Cerebellar cortex (tissue), 1 donor: Measurements from ENCODE around the gene EML4.
"Not testable (repeated sequence)": the region's sequence is repeated elsewhere in the genome, so short reads cannot be mapped to it uniquely, and the experiment has no call there.

Experiments
- DNase-seq: peaks from one replicate; pipeline ENCODE4 v3.0.0-alpha.2; 2015; ENCODE audit warnings: low spot score

The EML4 gene

GRCh38 chr2:42172566-42172965, 3.4 kb downstream of the EML4 start:
- DNase-seq: no peak

DNA sequence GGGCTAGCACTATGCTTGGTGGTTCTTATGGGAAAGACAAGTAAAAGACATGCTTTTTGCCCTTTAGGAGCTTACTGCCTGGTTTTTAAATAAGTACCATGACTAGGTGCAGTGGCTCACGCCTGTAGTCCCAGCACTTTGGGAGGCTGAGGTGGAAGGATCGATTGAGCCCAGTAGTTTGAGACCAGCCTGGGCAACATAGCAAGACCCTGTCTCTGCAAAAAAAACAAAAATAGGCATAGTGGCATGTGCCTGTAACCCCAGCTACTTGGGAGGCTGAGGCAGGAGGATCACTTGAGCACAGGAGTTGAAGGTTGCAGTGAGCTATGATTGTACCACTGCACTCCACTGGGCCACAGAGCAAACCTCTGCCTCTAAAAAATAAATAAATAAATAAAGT, 4.3 kb downstream of the EML4 start:
- not testable (repeated sequence) for DNase-seq

- DNase-seq: no peak
Measured at GRCh38 chr2:42176992-42177738, 8.0 kb downstream of the EML4 start.

DNA sequence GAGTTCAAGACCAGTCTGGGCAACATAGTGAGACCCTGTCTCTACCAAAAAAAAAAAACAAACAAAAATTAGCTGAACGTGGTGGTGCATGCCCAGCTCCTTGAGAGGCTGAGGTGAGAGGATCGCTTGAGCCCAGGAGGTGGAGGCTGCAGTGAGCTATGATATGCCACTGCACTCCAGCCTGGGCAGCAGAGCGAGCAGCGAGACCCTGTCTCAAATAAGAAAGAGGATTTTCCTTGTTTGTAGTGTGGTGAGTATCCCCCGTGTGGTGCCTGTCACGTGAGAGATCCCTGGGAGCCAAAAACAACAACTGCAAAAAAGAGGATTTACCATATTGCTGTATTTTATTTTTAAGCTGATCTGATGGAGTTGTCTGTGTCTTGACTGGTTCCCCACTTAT, 9.2 kb downstream of the EML4 start:
- DNase-seq: no peak

DNA sequence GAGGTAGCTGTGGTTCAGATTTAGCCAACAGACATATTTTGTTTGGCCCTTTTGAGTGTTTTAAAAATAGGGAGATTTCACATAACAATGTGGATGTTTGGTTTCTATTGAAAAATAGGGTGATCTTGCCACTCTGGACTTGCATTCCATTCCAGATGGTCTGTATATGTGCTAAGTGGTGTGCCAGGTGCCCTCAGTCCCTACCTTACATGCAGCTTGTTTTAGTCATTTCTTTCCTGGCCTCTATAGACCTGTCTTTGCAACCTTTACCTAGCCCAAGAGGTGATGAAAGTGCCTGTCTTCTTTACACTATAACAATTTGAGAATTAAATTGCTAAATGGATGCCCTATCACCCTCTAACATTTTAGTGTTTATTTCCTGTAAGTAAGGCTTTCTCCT, 11.1 kb downstream of the EML4 start:
- DNase-seq: no peak

DNA sequence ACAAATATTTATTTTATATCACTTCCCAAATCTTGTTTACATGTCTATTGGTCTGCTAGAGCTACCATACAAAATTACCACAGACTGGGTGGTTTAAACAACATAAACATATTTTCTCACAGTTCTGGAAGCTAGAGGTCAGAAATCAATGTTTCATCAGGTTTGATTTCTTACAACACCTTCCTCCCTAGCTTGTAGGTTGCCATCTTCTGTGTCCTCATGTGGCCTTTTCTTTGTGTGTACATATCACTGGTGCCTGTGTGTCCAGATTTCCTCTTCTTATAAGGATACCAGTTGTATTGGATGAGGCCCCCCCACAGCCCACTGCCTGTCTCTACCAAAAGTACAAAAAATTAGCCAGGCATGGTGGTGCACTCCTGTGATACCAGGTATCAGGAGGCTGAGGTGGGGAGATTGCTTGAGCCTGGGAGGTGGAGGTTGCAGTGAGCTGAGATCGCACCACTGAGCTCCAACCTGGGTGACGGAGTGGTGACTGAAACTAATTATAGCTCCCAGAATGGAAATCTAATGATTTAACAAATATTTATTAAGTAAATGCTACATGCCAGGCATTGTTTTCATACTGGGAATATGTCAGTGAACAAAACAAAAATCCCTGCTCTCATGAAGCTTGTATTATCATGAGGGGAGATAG, 13.6 kb downstream of the EML4 start:
- no peak for DNase-seq

DNA sequence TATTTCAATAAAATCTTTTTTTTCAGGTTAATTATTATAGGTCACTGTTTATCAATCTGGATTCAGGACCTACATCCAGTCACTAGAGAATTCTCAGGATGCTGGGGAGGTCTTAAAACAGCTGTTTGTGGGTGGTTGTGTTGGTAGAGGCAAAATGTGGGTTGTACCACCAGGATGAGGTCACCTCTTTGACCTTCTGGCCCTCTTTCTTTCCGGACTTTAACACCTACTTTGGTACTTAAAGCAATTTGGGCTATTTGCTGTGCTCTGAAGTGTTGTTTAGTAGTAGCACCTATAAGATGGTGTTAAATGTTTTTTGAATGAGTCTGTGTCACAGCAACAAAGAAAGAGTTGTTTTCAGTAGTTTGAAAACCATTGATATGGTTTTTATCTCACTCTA, 14.6 kb downstream of the EML4 start:
- no peak for DNase-seq

- no peak for DNase-seq
Measured at GRCh38 chr2:42184346-42184745, 15.2 kb downstream of the EML4 start.

- DNase-seq: no peak
Measured at GRCh38 chr2:42185220-42185921, 16.2 kb downstream of the EML4 start.

GRCh38 chr2:42186366-42186765, 17.2 kb downstream of the EML4 start:
- no peak for DNase-seq

DNA sequence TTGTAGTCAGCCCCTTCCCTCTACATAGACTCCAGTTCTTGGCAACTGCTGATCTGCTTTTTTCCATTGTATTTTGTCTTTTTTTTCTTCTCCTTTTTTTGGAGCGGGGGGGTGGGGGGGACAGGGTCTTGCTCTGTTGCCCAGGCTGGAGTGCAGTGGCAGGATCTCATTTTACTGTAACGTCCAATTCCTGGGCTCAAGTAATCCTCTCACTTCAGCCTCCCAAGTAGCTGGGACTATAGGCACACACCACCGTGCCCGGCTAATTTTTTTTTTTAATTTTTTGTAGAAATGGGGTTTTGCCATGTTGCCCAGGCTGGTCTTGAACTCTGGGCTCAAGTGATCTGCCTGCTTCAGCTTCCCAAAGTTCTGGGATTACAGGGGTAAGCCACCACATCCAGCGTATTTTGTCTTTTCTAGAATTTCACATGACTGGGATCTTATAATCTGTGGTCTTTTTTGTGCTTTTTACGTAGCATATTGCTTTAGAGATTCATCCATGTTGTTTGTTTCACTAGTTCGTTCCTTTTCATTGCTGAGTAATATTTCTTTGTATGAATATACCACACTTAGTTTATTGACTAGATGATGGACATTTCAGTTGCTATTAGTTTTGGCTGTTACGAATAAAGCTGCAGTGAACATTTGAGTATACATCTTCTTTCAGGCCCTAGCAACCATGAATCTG, 17.9 kb downstream of the EML4 start:
- DNase-seq: no peak

- DNase-seq: no peak
Measured at GRCh38 chr2:42187886-42188285, 18.7 kb downstream of the EML4 start.

DNA sequence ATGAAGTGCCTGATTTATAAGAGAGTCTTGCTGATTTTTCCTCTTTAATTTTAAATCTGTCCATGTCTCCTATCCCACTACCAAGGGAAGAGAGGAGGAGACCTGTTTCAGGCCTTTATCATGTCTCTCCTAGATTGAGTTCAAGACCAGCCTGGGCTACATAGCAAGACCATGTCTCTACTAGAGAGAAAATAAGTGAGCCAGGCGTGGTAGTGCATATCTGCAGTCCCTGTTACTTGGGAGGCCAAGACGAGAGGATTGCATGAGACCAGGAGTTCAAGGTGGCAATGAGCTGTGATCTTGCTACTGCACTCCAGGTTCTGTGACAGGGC, 20.0 kb downstream of the EML4 start:
- no peak for DNase-seq

GRCh38 chr2:42190191-42190590, 21.0 kb downstream of the EML4 start:
- no peak for DNase-seq

DNA sequence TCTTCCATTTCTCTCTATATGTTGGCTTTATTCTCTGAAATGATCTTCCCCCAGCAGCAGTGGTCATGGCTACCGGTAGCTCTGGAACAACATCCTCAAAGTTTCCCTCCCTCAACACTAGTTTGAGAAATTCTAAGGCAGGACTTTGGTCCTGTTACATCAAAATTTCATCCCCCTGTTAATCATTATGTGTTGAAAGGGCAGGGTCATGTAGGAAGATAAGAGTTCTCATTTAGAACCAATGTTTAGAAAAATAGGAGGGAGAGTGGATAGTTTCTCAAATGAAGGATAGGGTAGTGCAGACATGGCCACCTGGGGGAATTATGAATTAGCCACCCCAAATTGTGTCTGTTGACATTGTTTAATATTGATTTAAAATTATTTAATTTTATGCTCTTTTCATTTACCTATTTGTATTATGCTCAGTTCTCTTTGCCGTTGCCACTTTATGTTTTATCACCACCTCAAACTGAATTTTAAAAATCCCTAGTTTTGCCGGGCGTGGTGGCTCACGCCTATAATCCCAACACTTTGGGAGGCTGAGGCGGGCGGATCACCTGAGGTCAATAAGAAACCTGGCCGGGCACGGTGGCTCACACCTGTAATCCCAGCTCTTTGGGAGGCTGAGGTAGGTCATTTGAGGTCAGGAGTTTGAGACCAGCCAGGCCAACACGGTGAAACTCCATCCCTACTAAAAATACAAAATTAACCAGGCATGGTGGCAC, 22.3 kb downstream of the EML4 start:
- DNase-seq: no peak

DNA sequence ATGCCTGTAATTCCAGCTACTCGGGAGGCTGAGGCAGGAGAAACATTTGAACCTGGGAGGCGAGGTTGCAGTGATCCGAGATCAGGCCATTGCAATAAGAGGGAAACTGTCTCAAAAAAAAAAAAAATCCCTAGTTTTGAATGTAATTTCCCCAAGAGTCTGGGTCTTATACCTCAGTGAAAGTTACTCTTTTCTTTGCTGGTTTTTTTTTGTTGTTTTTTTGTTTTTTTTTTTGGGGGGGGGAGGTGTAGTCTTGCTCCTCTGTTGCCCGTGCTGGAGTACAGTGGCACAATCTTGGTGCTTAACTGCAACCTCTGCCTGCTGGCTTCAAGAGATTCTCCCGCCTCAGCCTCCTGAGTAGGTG, 22.8 kb downstream of the EML4 start:
- DNase-seq: no peak

DNA sequence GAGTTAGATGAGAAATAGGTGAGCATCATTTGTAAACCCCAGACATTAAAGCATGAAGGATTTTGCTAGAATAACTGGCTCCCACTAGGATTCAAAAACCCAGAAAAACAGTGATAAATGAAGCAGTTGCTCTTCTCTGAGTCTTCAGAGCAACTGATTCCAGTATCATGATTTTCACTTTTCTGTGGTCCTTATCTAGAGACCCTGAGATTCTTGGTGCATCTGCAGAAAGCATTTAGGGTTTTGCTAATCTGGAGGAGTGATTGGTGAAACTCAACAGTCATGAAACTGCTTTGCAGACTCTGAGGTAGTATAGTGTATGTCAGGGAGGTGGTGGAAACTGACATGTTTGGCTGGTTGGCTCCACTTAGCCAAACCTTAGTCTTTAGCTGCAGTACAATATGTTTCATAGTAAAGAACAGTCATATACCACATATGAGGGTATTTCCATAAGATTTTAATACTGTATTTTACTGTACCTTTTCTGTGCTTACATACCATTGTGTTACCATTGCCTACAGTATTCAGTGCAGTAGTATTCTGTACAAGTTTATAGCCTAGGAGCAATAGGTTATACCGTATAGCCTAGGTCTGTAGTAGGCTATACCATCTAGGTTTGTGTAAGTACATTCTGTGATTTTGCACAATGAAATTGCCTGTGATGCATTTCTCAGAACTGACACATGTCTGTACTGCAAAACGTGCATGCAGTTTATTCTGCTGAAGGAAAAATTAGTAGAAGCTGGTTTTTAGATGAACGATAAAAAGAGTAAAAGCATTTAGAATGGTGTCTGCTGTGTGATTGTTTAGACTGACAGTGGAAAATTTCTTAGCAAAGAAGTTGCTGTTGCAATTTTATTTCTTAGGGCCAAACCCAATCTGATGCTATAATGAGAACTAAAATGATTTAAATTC, 23.8 kb downstream of the EML4 start:
- no peak for DNase-seq

GRCh38 chr2:42193722-42194187, 24.6 kb downstream of the EML4 start:
- no peak for DNase-seq

- DNase-seq: no peak
Measured at GRCh38 chr2:42194428-42194827, 25.3 kb downstream of the EML4 start.

DNA sequence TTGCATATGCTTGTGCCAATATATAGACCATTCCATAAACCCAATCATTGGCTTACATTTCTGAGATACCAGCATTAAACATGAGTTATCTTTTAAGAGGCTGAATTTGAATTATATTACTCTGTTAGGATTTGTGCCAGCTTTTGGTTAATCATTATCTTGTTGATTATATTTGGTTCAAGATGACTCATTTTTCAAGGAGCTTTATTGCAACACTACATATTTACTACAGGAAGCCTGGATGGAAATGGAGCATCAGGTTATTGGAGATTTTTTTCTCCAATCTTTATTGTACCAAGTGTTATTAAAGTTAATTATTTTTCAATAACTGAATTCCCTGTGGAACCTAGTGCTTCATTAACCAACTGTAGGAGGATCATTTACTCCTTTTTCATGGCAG, 26.4 kb downstream of the EML4 start:
- DNase-seq: no peak

DNA sequence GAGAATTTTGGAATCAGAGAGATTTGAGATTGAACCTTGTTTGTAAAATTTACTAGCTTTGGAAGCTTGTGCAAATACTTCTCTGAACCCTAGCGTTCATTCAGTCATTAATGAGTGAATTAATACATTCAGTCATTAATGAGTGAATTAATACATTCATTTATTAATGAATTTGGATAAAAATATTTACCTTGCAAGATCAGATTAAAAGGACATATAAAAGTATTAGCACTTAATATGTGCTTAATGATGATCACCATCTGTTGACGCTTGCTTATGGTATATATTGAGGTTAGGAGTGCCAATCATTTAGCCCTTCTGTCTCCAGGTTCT, 26.9 kb downstream of the EML4 start:
- no peak for DNase-seq
